ENCODE results near the gene CYTIP. TPM values are rescaled to one million over a fixed set of nuclear protein-coding genes. Genes with fewer than 3 reads are reported as not detected.

CYTIP gene
- total RNA-seq, 1 donor from 2014 or later, result 0.54 TPM

GRCh38 chr2:157476953-157477709 is 33.2 kb upstream of the CYTIP start:
- H3K27me3 Mint-ChIP-seq (ENCODE audit: insufficient read depth, low read depth), result no peaks in the 10 kb centered on the region
- no peak overlapping the region for H3K27ac Mint-ChIP-seq
- Histone ChIP-seq H3K4me1 (no peaks in the 10 kb centered on the region), H3K4me2 (no peak overlapping the region), H3K36me3 (no peaks in the 10 kb centered on the region), H3F3A (ENCODE audit: low read depth) (no peaks in the 10 kb centered on the region), H3K9ac (no peak overlapping the region), H3K27ac (no peak overlapping the region), H3K9me3 (ENCODE audit: low read depth) (no peaks in the 10 kb centered on the region), H4K20me1 (ENCODE audit: low read depth) (no peaks in the 10 kb centered on the region), H3K27me3 (no peaks in the 10 kb centered on the region), H3K4me3 (no peak overlapping the region), H3K79me2 (ENCODE audit: low read depth) (no peaks in the 10 kb centered on the region), H2AFZ (replicated peaks) (no peak overlapping the region)
- H3K4me3 Mint-ChIP-seq, result no peak overlapping the region
- H3K4me1 Mint-ChIP-seq, result no peaks in the 10 kb centered on the region
- DNase-seq (ENCODE audit: low spot score), result no peak
- H3K9me3 Mint-ChIP-seq, result no peaks in the 10 kb centered on the region
- no peaks in the 10 kb centered on the region for H3K36me3 Mint-ChIP-seq
- TF ChIP-seq CTCF (IDR thresholded peaks at IDR 0.05), result no peak
- no peak for TF ChIP-seq EZH2 (IDR thresholded peaks at IDR 0.05)
- TF ChIP-seq EZH2phosphoT487 (IDR thresholded peaks at IDR 0.05), result no peak

- Histone ChIP-seq H3K4me3 (no peak overlapping the region), H3K79me2 (ENCODE audit: low read depth) (no peaks in the 10 kb centered on the region), H3K36me3 (no peaks in the 10 kb centered on the region), H3K4me2 (no peak overlapping the region), H3K27ac (no peak overlapping the region), H3K9ac (no peak overlapping the region), H3K9me3 (ENCODE audit: low read depth) (no peaks in the 10 kb centered on the region), H3K4me1 (no peaks in the 10 kb centered on the region), H3K27me3 (no peaks in the 10 kb centered on the region), H4K20me1 (ENCODE audit: low read depth) (no peaks in the 10 kb centered on the region), H2AFZ (replicated peaks) (no peak overlapping the region), H3F3A (ENCODE audit: low read depth) (no peaks in the 10 kb centered on the region)
- H3K4me1 Mint-ChIP-seq, result no peaks in the 10 kb centered on the region
- H3K4me3 Mint-ChIP-seq, result no peak overlapping the region
- DNase-seq (ENCODE audit: low spot score), result no peak
- TF ChIP-seq CTCF (IDR thresholded peaks at IDR 0.05), result no peak
- no peak for TF ChIP-seq EZH2phosphoT487 (IDR thresholded peaks at IDR 0.05)
- TF ChIP-seq EZH2 (IDR thresholded peaks at IDR 0.05), result no peak
- H3K36me3 Mint-ChIP-seq, result no peaks in the 10 kb centered on the region
- H3K27me3 Mint-ChIP-seq (ENCODE audit: insufficient read depth, low read depth), result no peaks in the 10 kb centered on the region
- H3K27ac Mint-ChIP-seq, result no peak overlapping the region
- no peaks in the 10 kb centered on the region for H3K9me3 Mint-ChIP-seq
Measured at GRCh38 chr2:157475722-157476390, 32.0 kb upstream of the CYTIP start.

GRCh38 chr2:157473581-157473980 is 29.7 kb upstream of the CYTIP start:
- Histone ChIP-seq H3K4me3 (no peak overlapping the region), H3K9ac (no peak overlapping the region), H3K9me3 (ENCODE audit: low read depth) (no peaks in the 10 kb centered on the region), H2AFZ (replicated peaks) (no peak overlapping the region), H3K4me2 (no peak overlapping the region), H3F3A (ENCODE audit: low read depth) (no peaks in the 10 kb centered on the region), H3K27ac (no peak overlapping the region), H4K20me1 (ENCODE audit: low read depth) (no peaks in the 10 kb centered on the region), H3K79me2 (ENCODE audit: low read depth) (no peaks in the 10 kb centered on the region), H3K36me3 (no peaks in the 10 kb centered on the region), H3K4me1 (no peaks in the 10 kb centered on the region), H3K27me3 (no peaks in the 10 kb centered on the region)
- no peak overlapping the region for H3K4me3 Mint-ChIP-seq
- H3K9me3 Mint-ChIP-seq, result no peaks in the 10 kb centered on the region
- no peak overlapping the region for H3K27ac Mint-ChIP-seq
- DNase-seq (ENCODE audit: low spot score), result no peak
- no peak for TF ChIP-seq CTCF (IDR thresholded peaks at IDR 0.05)
- no peak for TF ChIP-seq EZH2 (IDR thresholded peaks at IDR 0.05)
- no peak for TF ChIP-seq EZH2phosphoT487 (IDR thresholded peaks at IDR 0.05)
- no peaks in the 10 kb centered on the region for H3K4me1 Mint-ChIP-seq
- no peaks in the 10 kb centered on the region for H3K27me3 Mint-ChIP-seq (ENCODE audit: insufficient read depth, low read depth)
- H3K36me3 Mint-ChIP-seq, result no peaks in the 10 kb centered on the region
